H1 (cell line): ENCODE results near the gene MICALL2. TPM values are rescaled to one million over a fixed set of nuclear protein-coding genes. Genes with fewer than 3 reads are reported as not detected.

Experiments used
- CTCF ChIA-PET: fragments of 300-600 bp; sonication (Branson Sonifier 250); formaldehyde crosslinking; loops from one replicate; lab custom pipeline; 2021; ENCODE audit not compliant: partially characterized antibody; lab: Charles Lee
- POLR2A ChIA-PET: fragments of 300-600 bp; sonication (Branson Sonifier 250); formaldehyde crosslinking; loops from one replicate; lab custom pipeline; 2021; ENCODE audit warnings: inconsistent platforms; ENCODE audit not compliant: partially characterized antibody; lab: Charles Lee
- DNase-seq, 2 experiments: peaks; one replicate each; pipeline versions ENCODE4 v3.0.0 to v3.0.0-alpha.2; 2010 to 2022; ENCODE audit warnings: low spot score in 2 of 2, low read depth in 1 of 2, mixed read lengths in 1 of 2
- FAIRE-seq: peaks from 2 replicates; lab custom pipeline; 2011; peaks lifted over from hg19 to GRCh38; lab: Jason Lieb, UNC
- H2AFZ ChIP-seq: 2 replicates; pipeline ENCODE4 v1.8.1; 2012; ENCODE audit warnings: low read length, inconsistent platforms
- H2AK5ac ChIP-seq: 2 replicates; pipeline ENCODE4 v1.6.1; 2013; ENCODE audit warnings: low read depth, low read length
- H2BK120ac ChIP-seq: replicated peaks from 2 replicates; pipeline ENCODE3; 2013; ENCODE audit warnings: low read depth, low read length, inconsistent platforms
- H2BK12ac ChIP-seq: 2 replicates; pipeline ENCODE4 v1.6.1; 2013; ENCODE audit warnings: low read depth, low read length
- H2BK15ac ChIP-seq: 2 replicates; pipeline ENCODE4 v1.6.1; 2013; ENCODE audit warnings: low read length
- H2BK20ac ChIP-seq: 2 replicates; pipeline ENCODE4 v1.6.1; 2013; ENCODE audit warnings: low read length
- H2BK5ac ChIP-seq: 2 replicates; pipeline ENCODE4 v1.6.1; 2013; ENCODE audit warnings: low read depth, low read length
- H3K14ac ChIP-seq: 2 replicates; pipeline ENCODE4 v1.6.1; 2013; ENCODE audit warnings: inconsistent platforms; ENCODE audit not compliant: insufficient read length
- H3K18ac ChIP-seq: 2 replicates; pipeline ENCODE4 v1.6.1; 2013; ENCODE audit warnings: low read length; ENCODE audit errors: extremely low read depth
- H3K23ac ChIP-seq: 2 replicates; pipeline ENCODE4 v1.6.1; 2013; ENCODE audit warnings: inconsistent platforms; ENCODE audit not compliant: insufficient read length
- H3K23me2 ChIP-seq: 2 replicates; pipeline ENCODE4 v1.6.1; 2013; ENCODE audit warnings: low read depth, low read length
- H3K27ac ChIP-seq: 2 replicates; pipeline ENCODE4 v1.6.1; 2011; ENCODE audit warnings: low read depth, low read length, inconsistent platforms
- H3K27me3 ChIP-seq, 4 experiments: replicated peaks in 1 of 4; 1 replicate in 1 of 4; 2 replicates in 3 of 4; pipeline versions ENCODE4 v1.6.1 to v1.8.1; 2011 to 2013; ENCODE audit warnings: low read length in 3 of 4, mild to moderate bottlenecking in 3 of 4, inconsistent platforms in 2 of 4, mixed read lengths in 2 of 4, moderate library complexity in 1 of 4; ENCODE audit not compliant: control insufficient read depth in 3 of 4, insufficient read depth in 3 of 4; ENCODE audit errors: extremely low read depth in 1 of 4
- H3K36me3 ChIP-seq, 4 experiments: 2 replicates each; pipeline versions ENCODE4 v1.6.1 to v1.8.1; 2011 to 2013; ENCODE audit warnings: mild to moderate bottlenecking in 4 of 4, low read length in 3 of 4, moderate library complexity in 2 of 4, control low read depth in 1 of 4, inconsistent platforms in 1 of 4; ENCODE audit not compliant: insufficient read depth in 4 of 4, control insufficient read depth in 2 of 4
- H3K4ac ChIP-seq: replicated peaks from 2 replicates; pipeline ENCODE3; 2013; ENCODE audit warnings: low read length, low read depth, mixed read lengths, inconsistent platforms; ENCODE audit not compliant: insufficient read length
- H3K4me1 ChIP-seq, 4 experiments: replicated peaks in 1 of 4; 1 replicate in 1 of 4; 2 replicates in 3 of 4; pipeline versions ENCODE4 v1.6.1 to v1.8.1; 2011 to 2013; ENCODE audit warnings: low read length in 3 of 4, inconsistent platforms in 2 of 4, mixed read lengths in 1 of 4; ENCODE audit not compliant: insufficient read depth in 4 of 4, control insufficient read depth in 3 of 4
- H3K4me2 ChIP-seq, 2 experiments: 2 replicates each; pipeline versions ENCODE4 v1.6.1 to v1.8.1; 2011 to 2013; ENCODE audit warnings: low read depth in 2 of 2, low read length in 2 of 2, control low read depth in 1 of 2, inconsistent platforms in 1 of 2, mild to moderate bottlenecking in 1 of 2; ENCODE audit not compliant: insufficient read depth in 1 of 2
- H3K4me3 ChIP-seq, 4 experiments: fragments of 200-600, 300-600 bp in 1 of 4; sonication (generic), shearing (Covaris generic), sonication (Bioruptor Twin) in 1 of 4; 2 replicates each; pipeline versions ENCODE4 v1.5.1 to v1.8.1; 2011 to 2016; ENCODE audit warnings: low read length in 4 of 4, low read depth in 3 of 4, control low read depth in 2 of 4, inconsistent platforms in 2 of 4, mild to moderate bottlenecking in 2 of 4, mixed read lengths in 1 of 4, moderate library complexity in 1 of 4; ENCODE audit not compliant: insufficient read depth in 2 of 4; ENCODE audit errors: extremely low read depth in 1 of 4
- H3K56ac ChIP-seq: replicated peaks from 2 replicates; pipeline ENCODE3; 2013; ENCODE audit warnings: low read depth, mild to moderate bottlenecking, mixed read lengths, low read length, inconsistent platforms; ENCODE audit not compliant: insufficient read length
- H3K79me1 ChIP-seq: 2 replicates; pipeline ENCODE4 v1.6.1; 2013; ENCODE audit warnings: low read depth, low read length, control low read depth
- H3K79me2 ChIP-seq, 2 experiments: 2 replicates each; pipeline versions ENCODE4 v1.6.1 to v1.8.1; 2012 to 2013; ENCODE audit warnings: low read length in 2 of 2, mild to moderate bottlenecking in 2 of 2, inconsistent platforms in 1 of 2; ENCODE audit not compliant: insufficient read depth in 2 of 2, control insufficient read depth in 1 of 2
- H3K9ac ChIP-seq, 4 experiments: replicated peaks in 1 of 4; 1 replicate in 1 of 4; 2 replicates in 3 of 4; pipeline versions ENCODE4 v1.6.1 to v1.8.1; 2011 to 2013; ENCODE audit warnings: low read depth in 3 of 4, low read length in 3 of 4, control low read depth in 2 of 4, mild to moderate bottlenecking in 2 of 4, moderate library complexity in 2 of 4, inconsistent platforms in 1 of 4; ENCODE audit errors: extremely low read depth in 1 of 4
- H3K9me3 ChIP-seq, 2 experiments: 2 replicates each; pipeline versions ENCODE4 v1.6.1 to v1.8.1; 2012 to 2013; ENCODE audit warnings: mild to moderate bottlenecking in 2 of 2, moderate library complexity in 2 of 2, control low read depth in 1 of 2, inconsistent platforms in 1 of 2, low read depth in 1 of 2, low read length in 1 of 2, mixed read lengths in 1 of 2; ENCODE audit not compliant: insufficient read depth in 2 of 2
- H4K20me1 ChIP-seq, 2 experiments: replicated peaks in 1 of 2; 2 replicates each; pipeline versions ENCODE3 to v1.8.1; 2011 to 2013; ENCODE audit warnings: inconsistent platforms in 2 of 2, low read length in 2 of 2, mild to moderate bottlenecking in 1 of 2; ENCODE audit not compliant: insufficient read depth in 2 of 2, control insufficient read depth in 1 of 2
- H4K5ac ChIP-seq: 2 replicates; pipeline ENCODE4 v1.6.1; 2013; ENCODE audit warnings: low read length, low read depth, mixed read lengths, inconsistent platforms; ENCODE audit not compliant: insufficient read length
- H4K8ac ChIP-seq: 2 replicates; pipeline ENCODE4 v1.8.0; 2013; ENCODE audit warnings: mild to moderate bottlenecking, moderate library complexity, low read length, inconsistent platforms; ENCODE audit not compliant: insufficient read depth; ENCODE audit errors: extremely low read depth
- H4K91ac ChIP-seq: replicated peaks from 2 replicates; pipeline ENCODE3; 2013; ENCODE audit warnings: low read length, mixed read lengths, inconsistent platforms; ENCODE audit not compliant: insufficient read length
- BRCA1 ChIP-seq: IDR thresholded peaks from 2 replicates; pipeline ENCODE4 v1.6.1; 2012; ENCODE audit warnings: low read depth, low read length, improper control_type of control experiment
- CTCF ChIP-seq, 3 experiments: IDR thresholded peaks; 1 replicate in 2 of 3; 2 replicates in 1 of 3; pipeline versions ENCODE4 v1.5.1 to v1.6.1; 2011; ENCODE audit warnings: low read length in 3 of 3, mild to moderate bottlenecking in 3 of 3, inconsistent platforms in 2 of 3, low read depth in 1 of 3, moderate library complexity in 1 of 3; ENCODE audit not compliant: insufficient read depth in 1 of 3; ENCODE audit errors: control extremely low read depth in 1 of 3
- HDAC6 ChIP-seq: IDR thresholded peaks from one replicate; pipeline ENCODE4 v1.7.1; 2012; ENCODE audit warnings: low read depth, mild to moderate bottlenecking, inconsistent platforms, low read length, moderate library complexity
- NANOG ChIP-seq: IDR thresholded peaks from 2 replicates; pipeline ENCODE4 v1.6.1; 2011; ENCODE audit warnings: low read length, low read depth, mild to moderate bottlenecking, inconsistent platforms; ENCODE audit not compliant: insufficient read depth, poor library complexity, severe bottlenecking
- SIX5 ChIP-seq: IDR thresholded peaks from 2 replicates; pipeline ENCODE4 v1.6.1; 2011; ENCODE audit warnings: mild to moderate bottlenecking, low read depth, low read length
- TBP ChIP-seq: IDR thresholded peaks from 2 replicates; pipeline ENCODE4 v1.6.1; 2011; ENCODE audit warnings: low read depth, low read length, improper control_type of control experiment
- TCF12 ChIP-seq: IDR thresholded peaks from 2 replicates; pipeline ENCODE4 v1.6.1; 2011; ENCODE audit warnings: low read depth, mild to moderate bottlenecking, low read length
- USF2 ChIP-seq: IDR thresholded peaks from 2 replicates; pipeline ENCODE4 v1.6.1; 2011; ENCODE audit warnings: low read length, improper control_type of control experiment
- WGBS, 2 experiments: shearing (Covaris generic) in 1 of 2; methylation state at CpG; one replicate each; pipeline versions ENCODE4 v1.1.6 to v1.1.7; 2013 to 2015; ENCODE audit warnings: low lambda C conversion rate in 2 of 2, mixed read lengths in 2 of 2, inconsistent platforms in 1 of 2, low coverage in 1 of 2, missing lambda C conversion rate in 1 of 2; ENCODE audit not compliant: insufficient replicate concordance in 2 of 2, insufficient coverage in 1 of 2, insufficient read length in 1 of 2; ENCODE audit errors: extremely low coverage in 1 of 2, missing lambda C conversion rate in 1 of 2; 5-methylcytosine and 5-hydroxymethylcytosine counted together
- polyA plus RNA-seq, 7 experiments: library from polyadenylated mRNA; depleted of rRNA in 3 of 7; stranded (reverse) in 5 of 7; unstranded in 2 of 7; fragments of >200 nt in 5 of 7; fragments of 200-250 nt in 2 of 7; gene quantifications; 1 replicate in 5 of 7; 2 replicates in 1 of 7; 4 replicates in 1 of 7; pipeline versions ENCODE4 v1.2.1 to v1.2.3, GENCODE V29; 2011 to 2013; ENCODE audit warnings: missing spikeins in 2 of 7, mixed read lengths in 2 of 7
- total RNA-seq: library from RNA; stranded (reverse); fragmentation: NEBNext Ultra II Directional; extraction: Animal tissue kit (Norgen Biotek cat#: 25700); gene quantifications from 2 replicates; pipeline ENCODE4 v1.2.1, GENCODE V29; 2021
- TF ChIP-seq, protein P1 (sequence below): IDR thresholded peaks from 2 replicates; pipeline ENCODE4 v1.6.1; 2012; ENCODE audit warnings: inconsistent platforms

MICALL2 gene
- total and polyA plus RNA-seq, 2 of the 8 experiments (the other 6 are each of a cell fraction or from before 2014, with no cell fraction given), result 5.3 to 8.5 TPM

DNA sequence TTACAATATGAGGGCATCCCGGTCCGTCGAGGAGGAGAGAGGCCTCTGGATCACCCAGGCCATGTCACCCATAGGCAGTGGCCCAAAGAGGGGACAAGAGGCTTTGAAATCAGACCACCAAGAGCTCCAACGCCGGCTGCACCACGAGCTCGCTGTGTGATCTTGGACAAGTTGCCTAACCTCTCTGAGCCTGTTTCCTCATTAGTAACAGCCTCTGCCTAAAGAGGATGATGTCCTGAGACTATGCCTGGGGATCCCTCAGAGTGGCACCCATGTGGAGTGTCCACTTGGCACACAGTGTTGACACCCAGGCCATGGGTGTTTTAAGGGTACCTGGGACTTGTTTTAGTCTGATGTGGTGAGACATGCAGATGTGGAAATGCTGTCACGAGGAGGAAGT is 50.8 kb downstream of the MICALL2 start:
- no peak overlapping the region for H3K56ac ChIP-seq
- H3K23me2 ChIP-seq, result peaks cover 2% of the 10 kb centered on the region; the same call in 1 of the 2 replicates
- POLR2A ChIA-PET, result interaction anchor here (1.5 kb wide), 1 partner anchor 11 kb away, joined by 3 read pairs; no protein-coding TSS in a partner anchor
- H4K5ac ChIP-seq, result no peak overlapping the region
- H4K91ac ChIP-seq, result peak overlapping the region; percentile 80
- H3K79me1 ChIP-seq, result no peaks in the 10 kb centered on the region
- no peak overlapping the region for H3K9ac ChIP-seq
- no peak overlapping the region for H2BK5ac ChIP-seq
- no peak overlapping the region for H3K18ac ChIP-seq
- no peak overlapping the region for H3K4ac ChIP-seq
- no peak overlapping the region for H2AFZ ChIP-seq
- H4K20me1 ChIP-seq, result peaks cover 2 to 3% of the 10 kb centered on the region in 2 experiments
- H3K4me1 ChIP-seq, result peaks cover 0 to 7% (median 3%) of the 10 kb centered on the region in 4 experiments; a peak in 6 of 7 replicates
- no peak overlapping the region for H3K27ac ChIP-seq
- no peaks in the 10 kb centered on the region for H3K9me3 ChIP-seq
- H2BK12ac ChIP-seq, result 0 out of 2 replicates have a peak overlapping the region, but pooled peaks have one; percentile 12
- no peak overlapping the region for H4K8ac ChIP-seq
- H3K23ac ChIP-seq, result no peak overlapping the region
- H2BK120ac ChIP-seq, result no peak overlapping the region
- DNase-seq (no peak), FAIRE-seq (no peak)
- no peak overlapping the region for H2BK20ac ChIP-seq
- WGBS, 2 experiments, result 90% methylated on average over 8 of the region's 8 CpGs; no CpG with 5 or more reads in 1 of the 2 experiments
- no peak overlapping the region for H3K4me2 ChIP-seq
- no peak overlapping the region for H3K14ac ChIP-seq
- H3K27me3 ChIP-seq, result peaks cover 0 to 16% (median 14%) of the 10 kb centered on the region in 4 experiments; a peak in 5 of 7 replicates
- CTCF ChIA-PET, result interaction anchor here (0.6 to 4.1 kb wide), 10 partner anchors 19 to 419 kb away, joined by 3 to 20 read pairs (median 5); no protein-coding TSS in a partner anchor
- no peak overlapping the region for H3K4me3 ChIP-seq
- H3K36me3 ChIP-seq, result no peaks in the 10 kb centered on the region
- no peak overlapping the region for H2AK5ac ChIP-seq
- no peaks in the 10 kb centered on the region for H3K79me2 ChIP-seq
- no peak overlapping the region for H2BK15ac ChIP-seq
- TF ChIP-seq NANOG (no peak), BRCA1 (no peak), TBP (no peak), SIX5 (no peak), HDAC6 (no peak), USF2 (no peak), CTCF (IDR thresholded peaks at IDR 0.05; ENCODE audit: control extremely low read depth in 1 of 3, insufficient read depth in 1 of 3, low read depth in 1 of 3, low read length in 3 of 3) (no peak), TCF12 (no peak)
- TF ChIP-seq, protein P1, sequence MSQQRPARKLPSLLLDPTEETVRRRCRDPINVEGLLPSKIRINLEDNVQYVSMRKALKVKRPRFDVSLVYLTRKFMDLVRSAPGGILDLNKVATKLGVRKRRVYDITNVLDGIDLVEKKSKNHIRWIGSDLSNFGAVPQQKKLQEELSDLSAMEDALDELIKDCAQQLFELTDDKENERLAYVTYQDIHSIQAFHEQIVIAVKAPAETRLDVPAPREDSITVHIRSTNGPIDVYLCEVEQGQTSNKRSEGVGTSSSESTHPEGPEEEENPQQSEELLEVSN, result no peak
